Transverse colon (tissue), 4 donors: ENCODE results near the gene LRPPRC. TPM values are rescaled to one million over a fixed set of nuclear protein-coding genes. Genes with fewer than 3 reads are reported as not detected.

Experiments used
- DNase-seq: peaks from one replicate; pipeline ENCODE4 v3.0.0-alpha.2; 2019
- H3K27ac ChIP-seq, 4 donors: fragments of 200-600 bp; sonication (generic); 2 replicates each; pipeline ENCODE4 v1.5.1; 2016 to 2018; ENCODE audit warnings: inconsistent platforms in 4 of 4
- H3K27me3 ChIP-seq: fragments of 200-600 bp; sonication (generic); 2 replicates; pipeline ENCODE4 v1.5.1; 2017; ENCODE audit warnings: inconsistent platforms
- H3K36me3 ChIP-seq, 4 donors: fragments of 200-600 bp; sonication (generic); 2 replicates each; pipeline ENCODE4 v1.5.1; 2017 to 2019; ENCODE audit warnings: inconsistent platforms in 4 of 4
- H3K4me1 ChIP-seq, 4 donors: fragments of 200-600 bp; sonication (generic); 2 replicates each; pipeline ENCODE4 v1.5.1; 2017 to 2020; ENCODE audit warnings: inconsistent platforms in 4 of 4
- H3K4me3 ChIP-seq, 4 donors: fragments of 200-600 bp; sonication (generic); 1 replicate in 1 of 4; 2 replicates in 3 of 4; pipeline versions ENCODE4 v1.5.1 to v1.6.1; 2017 to 2019; ENCODE audit warnings: inconsistent platforms in 4 of 4
- H3K9me3 ChIP-seq, 2 donors: fragments of 200-600 bp; sonication (generic); 2 replicates each; pipeline ENCODE4 v1.5.1; 2017 to 2019; ENCODE audit warnings: inconsistent platforms in 2 of 2
- CTCF ChIP-seq, 5 experiments: fragments of 200-600 bp in 3 of 5; fragments of 450-650 bp in 2 of 5; sonication (generic) in 3 of 5; IDR thresholded peaks; 1 replicate in 2 of 5; 2 replicates in 3 of 5; pipeline ENCODE4 v1.5.1; 2016 to 2017; ENCODE audit warnings: antibody characterized with exemption in 5 of 5, inconsistent platforms in 3 of 5, mild to moderate bottlenecking in 2 of 5, moderate library complexity in 1 of 5
- EP300 ChIP-seq: sonication (generic); formaldehyde crosslinking; IDR thresholded peaks from one replicate; pipeline ENCODE4 v1.6.1; 2017; ENCODE audit warnings: antibody characterized with exemption, low read depth
- POLR2A ChIP-seq: fragments of 450-650 bp; IDR thresholded peaks from one replicate; pipeline ENCODE4 v1.6.1; 2016; ENCODE audit warnings: antibody characterized with exemption, mild to moderate bottlenecking, moderate library complexity
- POLR2AphosphoS5 ChIP-seq, 3 donors: sonication (generic); formaldehyde crosslinking; IDR thresholded peaks; one replicate each; pipeline ENCODE4 v1.6.1; 2016; ENCODE audit warnings: antibody characterized with exemption in 3 of 3
- WGBS, 2 donors: methylation state at CpG; one replicate each; pipeline ENCODE4 v1.1.5; 2018; ENCODE audit warnings: low coverage in 1 of 2; 5-methylcytosine and 5-hydroxymethylcytosine counted together
- in situ Hi-C, 4 donors: fragments of 200-750 bp; cut with MboI; loops; one replicate each; pipeline versions ENCODE4 v1.15.0 to v1.15.1; 2017; ENCODE audit warnings: low sequenced_read_pairs in 3 of 4, low pct_ligation_motif_present in 1 of 4, low pct_unique_long_range_greater_than_20kb in 1 of 4
- intact Hi-C: fragments of 100-400 bp; cut with DNase I; formaldehyde crosslinking; loops from one replicate; pipeline ENCODE4 v1.15.1; 2023; ENCODE audit warnings: low total_unique reads
- total RNA-seq, 4 donors: library from RNA; depleted of rRNA; stranded (reverse); fragments of >200 nt; gene quantifications; one replicate each; pipeline ENCODE4 v1.1.0, GENCODE V29; 2016

LRPPRC gene
- total RNA-seq, 4 donors from 2014 or later = 35.9 to 83.3 (median 59.7) TPM

GRCh38 chr2:43948370-43948769, 47.4 kb downstream of the LRPPRC start:
- Histone ChIP-seq H3K9me3 (no peaks in the 10 kb centered on the region), H3K36me3 (peaks cover 0 to 50% (median 22%) of the 10 kb centered on the region in 4 donors), H3K27me3 (no peaks in the 10 kb centered on the region), H3K4me1 (no peaks in the 10 kb centered on the region), H3K4me3 (no peak overlapping the region), H3K27ac (no peak overlapping the region)
- TF ChIP-seq CTCF (IDR thresholded peaks at IDR 0.05) = no peak
- TF ChIP-seq EP300 = no peak
- TF ChIP-seq POLR2AphosphoS5 (IDR thresholded peaks at IDR 0.05) = no peak
- no peak for TF ChIP-seq POLR2A
- in situ Hi-C loops = no loop called here
- WGBS, 2 donors = 86 to 87% methylated on average over 2 to 3 of the region's 3 CpGs
- DNase-seq = no peak
- intact Hi-C loops = no loop called here

GRCh38 chr2:43946685-43947084, 49.1 kb downstream of the LRPPRC start:
- WGBS, 2 donors = 94 to 98% methylated on average over 3 to 4 of the region's 4 CpGs
- Histone ChIP-seq H3K36me3 (peaks cover 0 to 41% (median 21%) of the 10 kb centered on the region in 4 donors), H3K27ac (no peak overlapping the region), H3K4me1 (no peaks in the 10 kb centered on the region), H3K4me3 (no peak overlapping the region), H3K9me3 (no peaks in the 10 kb centered on the region), H3K27me3 (no peaks in the 10 kb centered on the region)
- intact Hi-C loops (no loop called here), in situ Hi-C loops (no loop called here)
- no peak for TF ChIP-seq POLR2AphosphoS5 (IDR thresholded peaks at IDR 0.05)
- TF ChIP-seq EP300 = no peak
- no peak for TF ChIP-seq POLR2A
- no peak for TF ChIP-seq CTCF (IDR thresholded peaks at IDR 0.05)
- no peak for DNase-seq

GRCh38 chr2:43945439-43945838, 50.4 kb downstream of the LRPPRC start:
- intact Hi-C loops = no loop called here
- Histone ChIP-seq H3K9me3 (no peaks in the 10 kb centered on the region), H3K27me3 (no peaks in the 10 kb centered on the region), H3K27ac (no peak overlapping the region), H3K4me3 (no peak overlapping the region), H3K36me3 (peaks cover 0 to 48% (median 22%) of the 10 kb centered on the region in 4 donors), H3K4me1 (no peaks in the 10 kb centered on the region)
- WGBS, 2 donors = 88% methylated on average over 3 of the region's 3 CpGs
- in situ Hi-C loops = no loop called here
- no peak for TF ChIP-seq EP300
- no peak for TF ChIP-seq POLR2A
- TF ChIP-seq POLR2AphosphoS5 (IDR thresholded peaks at IDR 0.05) = no peak
- TF ChIP-seq CTCF (IDR thresholded peaks at IDR 0.05) = no peak
- no peak for DNase-seq

GRCh38 chr2:43944915-43945314, 50.9 kb downstream of the LRPPRC start:
- no peaks in the 10 kb centered on the region for H3K27me3 ChIP-seq
- no peak for DNase-seq
- H3K27ac ChIP-seq = no peak overlapping the region
- in situ Hi-C loops (no loop called here), intact Hi-C loops (no loop called here)
- H3K4me1 ChIP-seq = no peaks in the 10 kb centered on the region
- 84 to 85% methylated on average over 3 of the region's 3 CpGs for WGBS, 2 donors
- H3K9me3 ChIP-seq = no peaks in the 10 kb centered on the region
- peaks cover 0 to 53% (median 25%) of the 10 kb centered on the region in 4 donors for H3K36me3 ChIP-seq
- H3K4me3 ChIP-seq = no peak overlapping the region
- TF ChIP-seq EP300 (no peak), POLR2A (no peak), POLR2AphosphoS5 (IDR thresholded peaks at IDR 0.05) (no peak), CTCF (IDR thresholded peaks at IDR 0.05) (no peak)
